NB4 (cell line): ENCODE measurements around the gene CDK14.

Experiments used
- DNase-seq: peaks from one replicate; pipeline ENCODE4 v3.0.0; 2010; ENCODE audit warnings: low read depth
- H3K4me3 ChIP-seq: one replicate; pipeline ENCODE4 v1.5.1; 2011; ENCODE audit warnings: mild to moderate bottlenecking, low read depth, low read length, moderate library complexity
- MYC ChIP-seq: IDR thresholded peaks from 2 replicates; pipeline ENCODE4 v1.6.1; 2011; ENCODE audit warnings: low read depth, low read length
- POLR2A ChIP-seq: IDR thresholded peaks from 2 replicates; pipeline ENCODE4 v1.6.1; 2011; ENCODE audit warnings: mild to moderate bottlenecking; ENCODE audit not compliant: insufficient read length; ENCODE audit errors: extremely low read depth
- TF ChIP-seq, protein P1 (sequence below): IDR thresholded peaks from one replicate; pipeline ENCODE4 v1.5.1; 2012; ENCODE audit warnings: low read depth, low read length
- TF ChIP-seq, protein P2 (sequence below): IDR thresholded peaks from 2 replicates; pipeline ENCODE4 v1.6.1; 2011; ENCODE audit warnings: low read depth, low read length

CDK14 gene

DNA sequence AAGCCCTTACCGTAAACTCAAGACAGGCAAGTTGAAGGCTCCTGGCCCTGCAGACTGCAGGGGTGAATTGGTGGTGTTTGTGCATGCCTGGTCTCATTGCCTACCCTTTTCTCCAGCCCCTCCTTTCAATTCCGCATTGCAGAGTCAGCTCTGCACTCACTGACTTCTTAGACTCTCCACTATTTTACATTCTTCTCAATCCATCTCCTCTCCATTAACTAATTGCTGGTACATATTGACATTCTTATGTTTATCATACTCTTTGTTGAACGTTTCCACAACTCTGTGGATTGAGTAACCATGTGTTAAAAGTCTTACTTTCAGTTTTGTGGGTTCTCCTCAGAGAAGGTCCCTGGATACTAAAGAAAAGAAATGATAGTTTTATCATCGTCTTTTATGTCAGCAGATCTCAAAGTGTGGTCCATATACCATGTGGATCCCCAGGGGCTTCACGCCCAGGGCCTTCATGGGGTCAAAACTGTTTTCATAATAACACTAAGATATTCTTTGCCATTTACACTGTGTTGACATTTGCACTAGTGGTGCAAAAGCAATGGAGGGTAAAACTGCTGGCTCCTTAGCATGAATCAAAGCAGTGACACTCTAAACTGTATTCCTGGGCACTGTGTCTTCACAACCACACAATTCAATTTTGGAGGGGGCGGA, 532.7 kb downstream of the CDK14 start:
- TF ChIP-seq, protein P1, sequence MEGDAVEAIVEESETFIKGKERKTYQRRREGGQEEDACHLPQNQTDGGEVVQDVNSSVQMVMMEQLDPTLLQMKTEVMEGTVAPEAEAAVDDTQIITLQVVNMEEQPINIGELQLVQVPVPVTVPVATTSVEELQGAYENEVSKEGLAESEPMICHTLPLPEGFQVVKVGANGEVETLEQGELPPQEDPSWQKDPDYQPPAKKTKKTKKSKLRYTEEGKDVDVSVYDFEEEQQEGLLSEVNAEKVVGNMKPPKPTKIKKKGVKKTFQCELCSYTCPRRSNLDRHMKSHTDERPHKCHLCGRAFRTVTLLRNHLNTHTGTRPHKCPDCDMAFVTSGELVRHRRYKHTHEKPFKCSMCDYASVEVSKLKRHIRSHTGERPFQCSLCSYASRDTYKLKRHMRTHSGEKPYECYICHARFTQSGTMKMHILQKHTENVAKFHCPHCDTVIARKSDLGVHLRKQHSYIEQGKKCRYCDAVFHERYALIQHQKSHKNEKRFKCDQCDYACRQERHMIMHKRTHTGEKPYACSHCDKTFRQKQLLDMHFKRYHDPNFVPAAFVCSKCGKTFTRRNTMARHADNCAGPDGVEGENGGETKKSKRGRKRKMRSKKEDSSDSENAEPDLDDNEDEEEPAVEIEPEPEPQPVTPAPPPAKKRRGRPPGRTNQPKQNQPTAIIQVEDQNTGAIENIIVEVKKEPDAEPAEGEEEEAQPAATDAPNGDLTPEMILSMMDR: no peak
- TF ChIP-seq POLR2A (no peak), MYC (no peak)
- no peak overlapping the region for H3K4me3 ChIP-seq
- no peak for DNase-seq

DNA sequence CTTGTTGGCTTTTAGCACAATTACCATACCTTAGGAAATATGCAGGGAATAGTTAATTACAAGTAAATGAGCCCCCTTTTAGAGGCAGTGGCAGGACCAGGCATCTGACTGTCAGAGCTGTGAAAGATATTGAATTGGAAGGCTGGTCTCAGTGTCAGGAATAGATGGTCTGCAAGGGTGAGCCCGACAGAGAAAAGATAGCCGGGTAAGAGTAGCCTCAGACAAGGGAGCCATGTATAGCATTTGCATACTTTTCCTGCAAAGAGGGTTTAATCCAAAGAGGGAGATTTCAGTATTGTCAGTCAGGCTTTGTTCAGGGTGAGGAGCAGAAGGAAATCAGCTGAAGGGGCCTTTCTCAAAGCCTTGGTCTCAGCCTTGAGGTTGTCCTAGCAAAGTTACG, 539.2 kb downstream of the CDK14 start:
- no peak for DNase-seq
- no peak overlapping the region for H3K4me3 ChIP-seq
- no peak for TF ChIP-seq POLR2A
- TF ChIP-seq, protein P2, sequence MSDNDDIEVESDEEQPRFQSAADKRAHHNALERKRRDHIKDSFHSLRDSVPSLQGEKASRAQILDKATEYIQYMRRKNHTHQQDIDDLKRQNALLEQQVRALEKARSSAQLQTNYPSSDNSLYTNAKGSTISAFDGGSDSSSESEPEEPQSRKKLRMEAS: no peak

DNA sequence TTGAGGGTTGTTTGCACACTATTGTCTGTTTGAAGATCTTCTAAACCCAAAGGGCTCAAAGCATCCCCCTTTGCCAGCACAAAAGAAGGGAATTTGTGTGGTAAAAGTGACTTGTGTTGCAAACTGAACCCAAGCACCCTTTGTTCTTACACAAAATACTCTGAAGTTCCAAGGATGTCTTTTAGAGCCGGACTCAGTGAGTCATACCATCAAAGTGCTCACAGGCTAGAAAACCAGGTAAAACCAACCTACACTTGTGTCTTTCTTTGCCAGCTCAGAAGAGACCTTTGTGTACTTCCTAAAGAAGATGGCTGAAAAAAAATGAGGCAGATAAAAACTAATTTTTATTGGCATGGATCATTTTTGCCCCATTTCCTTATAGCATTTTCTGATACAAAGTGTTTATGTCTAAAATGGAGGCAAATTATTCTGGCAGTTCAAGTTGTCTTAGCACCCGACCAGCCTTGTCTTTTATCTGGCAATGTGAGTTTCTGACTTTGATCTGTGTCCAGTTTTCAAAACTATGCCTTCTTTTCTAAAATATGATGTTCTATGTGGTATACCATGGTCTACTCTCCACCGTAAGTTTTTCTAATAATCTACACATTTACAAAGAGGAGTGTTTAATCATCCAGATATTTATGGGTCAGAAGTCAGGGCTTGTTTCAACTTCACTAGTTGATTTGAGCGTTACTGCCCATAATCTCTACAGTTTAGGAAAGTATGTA, 539.7 kb downstream of the CDK14 start:
- TF ChIP-seq POLR2A (no peak), MYC (no peak)
- TF ChIP-seq, protein P1: no peak
- TF ChIP-seq, protein P2: no peak
- H3K4me3 ChIP-seq: no peak overlapping the region
- no peak for DNase-seq

DNA sequence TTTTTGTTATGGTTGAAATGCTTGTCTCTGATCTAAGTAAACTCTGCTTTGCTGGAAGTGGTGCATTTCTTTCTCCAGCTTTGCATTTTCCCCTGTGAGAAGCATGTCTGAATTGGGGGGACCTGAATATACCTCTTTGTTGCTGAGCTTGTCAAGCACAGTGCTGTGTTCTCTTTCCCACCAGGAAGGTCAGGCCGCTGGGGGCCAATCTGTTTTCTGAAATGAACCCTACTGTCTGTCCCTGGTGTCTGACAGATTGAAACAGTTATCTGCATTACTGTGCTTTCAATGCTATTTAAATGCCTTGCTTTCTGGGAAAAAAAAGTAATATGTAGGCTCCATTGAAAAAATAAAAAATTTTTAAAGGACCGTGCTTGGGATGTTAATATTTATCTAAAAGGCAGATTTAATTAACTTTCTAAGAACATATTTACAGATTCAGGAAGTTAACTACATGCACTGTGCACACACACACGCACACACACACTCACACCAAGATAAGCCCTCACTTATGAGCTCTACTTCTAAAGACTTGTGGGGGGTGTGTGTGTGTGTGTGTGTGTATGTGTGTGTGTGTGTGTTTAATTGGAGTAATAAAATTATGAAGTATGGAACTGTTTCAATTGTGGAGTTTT, 541.1 kb downstream of the CDK14 start:
- no peak for TF ChIP-seq POLR2A
- TF ChIP-seq, protein P2: no peak
- TF ChIP-seq, protein P1: no peak
- no peak for TF ChIP-seq MYC
- DNase-seq: no peak
- H3K4me3 ChIP-seq: no peak overlapping the region

DNA sequence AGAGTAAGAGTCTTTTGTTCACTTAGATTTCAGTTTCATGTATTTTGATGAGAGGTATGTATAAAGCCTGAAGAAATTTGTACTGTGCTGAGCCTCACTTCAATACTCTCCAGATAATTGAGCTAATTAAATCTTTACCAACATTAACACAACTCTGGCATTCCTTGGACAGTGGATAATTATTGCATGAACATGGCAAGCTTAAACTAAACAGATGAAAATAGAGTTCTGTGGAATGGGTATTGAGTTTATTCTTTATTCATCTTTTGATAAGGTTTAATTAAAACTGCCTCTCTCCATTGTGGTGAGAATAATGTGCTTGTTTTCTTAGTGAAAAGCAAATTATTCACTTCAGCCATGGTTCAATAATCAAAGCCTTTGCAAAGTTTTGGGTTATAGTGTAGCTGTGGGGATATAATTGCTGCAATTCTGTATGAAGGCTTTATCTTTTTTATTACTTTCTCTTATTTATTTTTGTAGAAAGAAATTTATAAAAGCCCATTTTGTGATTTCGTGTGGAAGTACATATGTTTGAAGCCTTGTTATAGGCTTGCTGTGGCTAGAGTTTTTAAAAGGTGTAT, 541.8 kb downstream of the CDK14 start:
- TF ChIP-seq, protein P1: no peak
- TF ChIP-seq MYC: no peak
- TF ChIP-seq, protein P2: no peak
- no peak for TF ChIP-seq POLR2A
- DNase-seq: no peak
- no peak overlapping the region for H3K4me3 ChIP-seq

DNA sequence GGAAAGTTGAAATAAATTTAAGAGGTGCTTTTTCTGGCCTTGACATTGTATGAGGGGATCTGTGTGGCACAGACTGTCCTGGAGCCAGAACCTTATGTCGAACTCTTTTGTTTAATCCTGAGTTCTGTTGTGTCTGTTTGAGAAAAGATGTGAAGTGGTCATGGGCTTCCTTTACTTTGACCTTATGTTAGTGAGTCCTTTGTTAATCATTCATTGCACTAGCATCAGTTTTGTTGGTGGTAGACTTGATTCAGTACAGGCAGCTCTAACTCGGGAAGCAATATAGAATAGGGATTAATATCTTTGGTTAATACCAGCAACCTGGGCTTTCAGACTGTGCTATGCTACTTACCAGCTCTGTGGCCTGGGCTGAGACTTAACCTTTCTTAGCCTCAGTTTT, 544.2 kb downstream of the CDK14 start:
- DNase-seq: no peak
- H3K4me3 ChIP-seq: no peak overlapping the region
- TF ChIP-seq, protein P1: no peak
- TF ChIP-seq, protein P2: no peak
- no peak for TF ChIP-seq POLR2A
- no peak for TF ChIP-seq MYC
